DND-41 (cell line): Measurements from ENCODE around the gene SERPING1.

ENCODE experiments used
- ATAC-seq: fragments of 200-7000 bp; cut with Tn5 transposase; 3 replicates; pipeline ENCODE4 v1.9.1; 2021; ENCODE audit warnings: low read depth; ENCODE audit not compliant: insufficient read depth
- DNase-seq: peaks from one replicate; pipeline ENCODE4 v3.0.0-alpha.2; 2020
- H2AFZ ChIP-seq: 2 replicates; pipeline ENCODE4 v1.6.0; 2012; ENCODE audit warnings: low read depth, low read length
- H3K27ac ChIP-seq: 2 replicates; pipeline ENCODE4 v1.5.1; 2012; ENCODE audit warnings: low read length, inconsistent platforms
- H3K27me3 ChIP-seq: fragments of 200-600 bp; sonication (generic); 2 replicates; pipeline ENCODE4 v1.6.0; 2012; ENCODE audit warnings: low read length, mild to moderate bottlenecking, inconsistent platforms; ENCODE audit not compliant: insufficient read depth, poor library complexity
- H3K36me3 ChIP-seq: 2 replicates; pipeline ENCODE4 v1.5.1; 2012; ENCODE audit warnings: low read length, inconsistent platforms; ENCODE audit not compliant: insufficient read depth
- H3K4me1 ChIP-seq: 2 replicates; pipeline ENCODE4 v1.5.1; 2012; ENCODE audit warnings: mild to moderate bottlenecking, low read length; ENCODE audit not compliant: insufficient read depth
- H3K4me2 ChIP-seq: 2 replicates; pipeline ENCODE4 v1.6.0; 2012; ENCODE audit warnings: mild to moderate bottlenecking, moderate library complexity, low read length, inconsistent platforms; ENCODE audit not compliant: insufficient read depth
- H3K4me3 ChIP-seq, 2 experiments: fragments of 200-600 bp in 1 of 2; shearing (Covaris generic) in 1 of 2; 2 replicates each; pipeline ENCODE4 v1.5.1; 2012 to 2016; ENCODE audit warnings: inconsistent platforms in 2 of 2, low read length in 2 of 2, mild to moderate bottlenecking in 2 of 2, low read depth in 1 of 2, moderate library complexity in 1 of 2
- H3K79me2 ChIP-seq: 2 replicates; pipeline ENCODE4 v1.6.0; 2012; ENCODE audit warnings: low read length, inconsistent platforms; ENCODE audit not compliant: insufficient read depth
- H3K9ac ChIP-seq: 2 replicates; pipeline ENCODE4 v1.6.0; 2012; ENCODE audit warnings: low read depth, mild to moderate bottlenecking, inconsistent platforms, low read length, moderate library complexity
- H3K9me3 ChIP-seq: 2 replicates; pipeline ENCODE4 v1.5.1; 2012; ENCODE audit warnings: low read length, moderate library complexity, mild to moderate bottlenecking, inconsistent platforms; ENCODE audit not compliant: insufficient read depth, severe bottlenecking
- H4K20me1 ChIP-seq: 2 replicates; pipeline ENCODE4 v1.6.0; 2012; ENCODE audit warnings: low read length; ENCODE audit not compliant: insufficient read depth
- EZH2 ChIP-seq: IDR thresholded peaks from 3 replicates; pipeline ENCODE4 v1.6.1; 2012; ENCODE audit warnings: borderline replicate concordance, low read depth, mild to moderate bottlenecking, moderate library complexity, low read length, inconsistent platforms; ENCODE audit not compliant: severe bottlenecking
- TF ChIP-seq, protein P1 (sequence below): IDR thresholded peaks from 2 replicates; pipeline ENCODE4 v1.5.1; 2012; ENCODE audit warnings: borderline replicate concordance, low read length, moderate library complexity, mild to moderate bottlenecking; ENCODE audit not compliant: poor library complexity, severe bottlenecking; ENCODE audit errors: extremely low read depth

SERPING1 gene

GRCh38 chr11:57659669-57660068, 62.2 kb downstream of the SERPING1 start:
- Histone ChIP-seq H3K36me3 (peaks cover 30% of the 10 kb centered on the region), H2AFZ (no peak overlapping the region), H3K4me2 (peak overlapping the region; percentile 5; the same call in 1 of the 2 replicates), H3K4me3 (no peak overlapping the region), H3K27ac (no peak overlapping the region), H3K79me2 (peaks cover 36% of the 10 kb centered on the region), H3K4me1 (peaks cover 35% of the 10 kb centered on the region), H4K20me1 (0 out of 2 replicates have a peak, but pooled peaks cover 11% of the 10 kb centered on the region), H3K9ac (no peak overlapping the region), H3K27me3 (no peaks in the 10 kb centered on the region), H3K9me3 (no peaks in the 10 kb centered on the region)
- TF ChIP-seq EZH2 = no peak
- TF ChIP-seq, protein P1, sequence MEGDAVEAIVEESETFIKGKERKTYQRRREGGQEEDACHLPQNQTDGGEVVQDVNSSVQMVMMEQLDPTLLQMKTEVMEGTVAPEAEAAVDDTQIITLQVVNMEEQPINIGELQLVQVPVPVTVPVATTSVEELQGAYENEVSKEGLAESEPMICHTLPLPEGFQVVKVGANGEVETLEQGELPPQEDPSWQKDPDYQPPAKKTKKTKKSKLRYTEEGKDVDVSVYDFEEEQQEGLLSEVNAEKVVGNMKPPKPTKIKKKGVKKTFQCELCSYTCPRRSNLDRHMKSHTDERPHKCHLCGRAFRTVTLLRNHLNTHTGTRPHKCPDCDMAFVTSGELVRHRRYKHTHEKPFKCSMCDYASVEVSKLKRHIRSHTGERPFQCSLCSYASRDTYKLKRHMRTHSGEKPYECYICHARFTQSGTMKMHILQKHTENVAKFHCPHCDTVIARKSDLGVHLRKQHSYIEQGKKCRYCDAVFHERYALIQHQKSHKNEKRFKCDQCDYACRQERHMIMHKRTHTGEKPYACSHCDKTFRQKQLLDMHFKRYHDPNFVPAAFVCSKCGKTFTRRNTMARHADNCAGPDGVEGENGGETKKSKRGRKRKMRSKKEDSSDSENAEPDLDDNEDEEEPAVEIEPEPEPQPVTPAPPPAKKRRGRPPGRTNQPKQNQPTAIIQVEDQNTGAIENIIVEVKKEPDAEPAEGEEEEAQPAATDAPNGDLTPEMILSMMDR = no peak
- ATAC-seq (no peak), DNase-seq (no peak)

DNA sequence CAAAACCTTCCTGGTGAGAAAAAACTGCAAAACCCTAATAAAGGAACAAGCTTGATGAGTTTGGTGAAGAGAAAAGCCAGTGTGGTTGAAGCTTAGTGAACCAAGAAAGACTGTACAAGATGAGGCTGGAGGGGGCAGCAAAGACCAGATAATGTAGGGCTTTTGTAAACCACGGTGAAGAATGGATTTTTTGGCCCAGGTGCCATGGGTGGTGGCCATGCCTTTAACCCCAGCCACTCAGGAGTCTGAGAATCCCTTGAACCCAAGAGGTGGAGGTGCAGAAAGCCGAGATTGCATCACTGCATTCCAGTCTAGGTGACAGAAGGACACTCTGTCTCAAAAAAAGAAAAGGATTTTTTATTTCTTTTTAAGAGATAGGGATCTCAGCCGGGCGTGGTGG, 65.4 kb downstream of the SERPING1 start:
- H3K4me1 ChIP-seq = peaks cover 37% of the 10 kb centered on the region
- no peaks in the 10 kb centered on the region for H3K9me3 ChIP-seq
- peaks cover 33% of the 10 kb centered on the region for H3K79me2 ChIP-seq
- no peak for TF ChIP-seq EZH2
- TF ChIP-seq, protein P1 = peak; percentile 48
- H2AFZ ChIP-seq = no peak overlapping the region
- no peak overlapping the region for H3K9ac ChIP-seq
- 0 out of 2 replicates have a peak, but pooled peaks cover 9% of the 10 kb centered on the region for H4K20me1 ChIP-seq
- DNase-seq (no peak), ATAC-seq (no peak)
- no peak overlapping the region for H3K27ac ChIP-seq
- no peak overlapping the region for H3K4me2 ChIP-seq
- H3K27me3 ChIP-seq = no peaks in the 10 kb centered on the region
- H3K4me3 ChIP-seq = no peak overlapping the region
- peaks cover 30% of the 10 kb centered on the region for H3K36me3 ChIP-seq

- Histone ChIP-seq H3K4me2 (no peak overlapping the region), H3K27me3 (no peaks in the 10 kb centered on the region), H3K4me3 (no peak overlapping the region), H3K4me1 (peaks cover 27% of the 10 kb centered on the region), H2AFZ (no peak overlapping the region), H4K20me1 (peaks cover 8% of the 10 kb centered on the region; the same call in 1 of the 2 replicates), H3K79me2 (peaks cover 33% of the 10 kb centered on the region), H3K36me3 (peaks cover 30% of the 10 kb centered on the region), H3K9me3 (no peaks in the 10 kb centered on the region), H3K9ac (no peak overlapping the region), H3K27ac (no peak overlapping the region)
- no peak for ATAC-seq
- TF ChIP-seq EZH2 = no peak
- TF ChIP-seq, protein P1 = no peak
- no peak for DNase-seq
Observed at GRCh38 chr11:57663975-57664374, 66.5 kb downstream of the SERPING1 start.
